Psoas muscle (tissue), 8 donors: Measurements from ENCODE around the gene CDC42BPG. TPM values are rescaled to one million over a fixed set of nuclear protein-coding genes. Genes with fewer than 3 reads are reported as not detected.
A peak's percentile ranks its signal among the peaks of the same experiment; 100 is the strongest.

Source experiments
- ATAC-seq, 4 donors: fragments of 200-7000 bp; cut with Tn5 transposase; one replicate each; pipeline ENCODE4 v1.9.1; 2020; ENCODE audit warnings: moderate library complexity in 3 of 4, mild to moderate bottlenecking in 2 of 4
- DNase-seq, 2 donors: peaks; one replicate each; pipeline ENCODE4 v3.0.0-alpha.2; 2020
- H3K27ac ChIP-seq: fragments of 200-600 bp; one replicate; pipeline ENCODE4 v1.8.0; 2022
- H3K27me3 ChIP-seq, 3 donors: fragments of 200-600 bp in 1 of 3; one replicate each; pipeline versions ENCODE4 v1.6.1 to v1.8.0; 2013 to 2022; ENCODE audit warnings: low read length in 2 of 3, mild to moderate bottlenecking in 2 of 3, moderate library complexity in 1 of 3; ENCODE audit not compliant: insufficient read depth in 3 of 3
- H3K36me3 ChIP-seq, 2 donors: fragments of 200-600 bp in 1 of 2; one replicate each; pipeline versions ENCODE4 v1.6.1 to v1.8.0; 2013 to 2022; ENCODE audit warnings: low read depth in 1 of 2, mild to moderate bottlenecking in 1 of 2, moderate library complexity in 1 of 2; ENCODE audit not compliant: insufficient read depth in 1 of 2
- H3K4me1 ChIP-seq: fragments of 200-600 bp; one replicate; pipeline ENCODE4 v1.8.0; 2022
- H3K4me3 ChIP-seq: fragments of 200-600 bp; one replicate; pipeline ENCODE4 v1.8.0; 2022; ENCODE audit warnings: mild to moderate bottlenecking
- H3K9me3 ChIP-seq: fragments of 200-600 bp; one replicate; pipeline ENCODE4 v1.8.0; 2022
- CTCF ChIP-seq: fragments of 200-600 bp; IDR thresholded peaks from one replicate; pipeline ENCODE4 v1.8.0; 2022; ENCODE audit warnings: antibody characterized with exemption
- WGBS, 3 donors: extraction: QIAGEN DNeasy Blood & Tissue Kit; methylation state at CpG; one replicate each; pipeline versions ENCODE4 v1.1.6 to v1.1.7; 2013; 5-methylcytosine and 5-hydroxymethylcytosine counted together
- intact Hi-C, 2 donors: fragments of 100-400 bp; cut with DNase I; formaldehyde crosslinking; loops; one replicate each; pipeline versions ENCODE4 v1.11.0 to v1.14.2; 2022
- polyA plus RNA-seq, 3 donors: library from polyadenylated mRNA; stranded (reverse); fragments of 200-250 nt; gene quantifications; one replicate each; pipeline ENCODE4 v1.2.3, GENCODE V29; 2013
- total RNA-seq, 4 donors: library from RNA; stranded (reverse); fragmentation: NEBNext Ultra II Directional in 2 of 4; extraction: Animal tissue kit (Norgen Biotek cat#: 25700) in 2 of 4; gene quantifications; one replicate each; pipeline versions ENCODE4 v1.2.1 to v1.2.4, GENCODE V29; 2021 to 2023
- donor health status: healthy with polysubstance abuse.
- donor health status: DM: no; HTN: no; CAD: no; lungs with moderate emphysema.
- donor health status: Bipolar disorder and iron deficiency.
- donor health status: healthy.
- donor health status: DM: yes; HTN: yes; CAD: no.
- donor health status: DM: no; HTN: no; CAD: no.
- donor health status: DM: no; HTN: no; CAD: no.
- donor health status: DM: yes; HTN: yes; CAD: no.

CDC42BPG gene
- total and polyA plus RNA-seq, 7 donors = 0.04 to 2.2 (median 0.06) TPM; not detected in 1

- DNase-seq = peak in 1 of 2 donors; percentile 26
- Histone ChIP-seq H3K27ac (no peak overlapping the region), H3K4me1 (no peaks in the 10 kb centered on the region), H3K9me3 (no peaks in the 10 kb centered on the region), H3K27me3 (no peaks in the 10 kb centered on the region), H3K36me3 (peaks cover 0 to 17% of the 10 kb centered on the region in 2 donors), H3K4me3 (no peak overlapping the region)
- intact Hi-C loops = no loop called here
- ATAC-seq = no peak
- 90 to 97% (median 91%) methylated on average over 25 of the region's 25 CpGs for WGBS, 3 donors
- TF ChIP-seq CTCF = no peak
Observed at GRCh38 chr11:64790205-64791095, 54.0 kb downstream of the CDC42BPG start.

GRCh38 chr11:64789331-64790204, 54.9 kb downstream of the CDC42BPG start:
- 92 to 97% (median 92%) methylated on average over 15 of the region's 15 CpGs for WGBS, 3 donors
- ATAC-seq (no peak), DNase-seq (no peak)
- no peak for TF ChIP-seq CTCF
- no peak overlapping the region for H3K4me3 ChIP-seq
- H3K27ac ChIP-seq = no peak overlapping the region
- no peaks in the 10 kb centered on the region for H3K27me3 ChIP-seq
- H3K9me3 ChIP-seq = no peaks in the 10 kb centered on the region
- no peaks in the 10 kb centered on the region for H3K4me1 ChIP-seq
- intact Hi-C loops = loop anchor here in 1 of 2 donors (5.0 kb wide), 1 partner anchor 53 kb away; the partner anchor contains the start of gene CDC42BPG
- H3K36me3 ChIP-seq = peaks cover 0 to 17% of the 10 kb centered on the region in 2 donors

- ATAC-seq = no peak
- no peak overlapping the region for H3K4me3 ChIP-seq
- WGBS, 3 donors = 84 to 92% (median 86%) methylated on average over 9 of the region's 9 CpGs
- no peaks in the 10 kb centered on the region for H3K27me3 ChIP-seq
- TF ChIP-seq CTCF = no peak
- intact Hi-C loops = loop anchor here in 1 of 2 donors (5.0 kb wide), 1 partner anchor 54 kb away; the partner anchor contains the start of gene CDC42BPG
- H3K27ac ChIP-seq = no peak overlapping the region
- no peaks in the 10 kb centered on the region for H3K9me3 ChIP-seq
- DNase-seq = peak in 1 of 2 donors; percentile 38
- H3K4me1 ChIP-seq = no peaks in the 10 kb centered on the region
- H3K36me3 ChIP-seq = peaks cover 0 to 17% of the 10 kb centered on the region in 2 donors
Observed at GRCh38 chr11:64788321-64789215, 55.9 kb downstream of the CDC42BPG start.
